Astrocyte (in vitro differentiated cells and primary cell): ENCODE data around the gene GET4.

Source experiments
- EZH2 ChIP-seq: IDR thresholded peaks from 2 replicates; pipeline ENCODE4 v1.6.1; 2012; ENCODE audit warnings: mild to moderate bottlenecking, low read length, inconsistent platforms; ENCODE audit not compliant: insufficient read depth
- TF ChIP-seq, protein P1 (sequence below): IDR thresholded peaks from 2 replicates; pipeline ENCODE4 v1.5.1; 2011; ENCODE audit warnings: low read depth, mild to moderate bottlenecking, inconsistent platforms, low read length, moderate library complexity; ENCODE audit not compliant: insufficient read depth

DNA sequence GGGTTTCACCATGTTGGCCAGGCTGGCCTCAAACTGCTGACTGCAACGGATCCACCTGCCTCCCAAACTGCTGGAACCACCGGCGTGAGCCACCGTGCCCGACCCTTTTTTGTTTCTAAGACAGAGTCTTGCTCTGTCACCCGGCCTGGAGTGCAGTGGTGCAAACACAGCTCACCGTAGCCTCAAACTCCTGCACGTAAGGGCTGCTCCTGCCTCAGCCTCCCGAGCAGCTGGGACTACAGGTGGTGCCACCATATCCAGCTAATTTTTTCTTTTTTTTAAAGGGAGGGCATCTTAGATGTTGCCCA lies 41.7 kb downstream of the GET4 start:
- TF ChIP-seq, protein P1, sequence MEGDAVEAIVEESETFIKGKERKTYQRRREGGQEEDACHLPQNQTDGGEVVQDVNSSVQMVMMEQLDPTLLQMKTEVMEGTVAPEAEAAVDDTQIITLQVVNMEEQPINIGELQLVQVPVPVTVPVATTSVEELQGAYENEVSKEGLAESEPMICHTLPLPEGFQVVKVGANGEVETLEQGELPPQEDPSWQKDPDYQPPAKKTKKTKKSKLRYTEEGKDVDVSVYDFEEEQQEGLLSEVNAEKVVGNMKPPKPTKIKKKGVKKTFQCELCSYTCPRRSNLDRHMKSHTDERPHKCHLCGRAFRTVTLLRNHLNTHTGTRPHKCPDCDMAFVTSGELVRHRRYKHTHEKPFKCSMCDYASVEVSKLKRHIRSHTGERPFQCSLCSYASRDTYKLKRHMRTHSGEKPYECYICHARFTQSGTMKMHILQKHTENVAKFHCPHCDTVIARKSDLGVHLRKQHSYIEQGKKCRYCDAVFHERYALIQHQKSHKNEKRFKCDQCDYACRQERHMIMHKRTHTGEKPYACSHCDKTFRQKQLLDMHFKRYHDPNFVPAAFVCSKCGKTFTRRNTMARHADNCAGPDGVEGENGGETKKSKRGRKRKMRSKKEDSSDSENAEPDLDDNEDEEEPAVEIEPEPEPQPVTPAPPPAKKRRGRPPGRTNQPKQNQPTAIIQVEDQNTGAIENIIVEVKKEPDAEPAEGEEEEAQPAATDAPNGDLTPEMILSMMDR: no peak
- no peak for TF ChIP-seq EZH2
